GM23338 (cell line): ENCODE data around the gene MAD2L2. TPM values are rescaled to one million over a fixed set of nuclear protein-coding genes. Genes with fewer than 3 reads are reported as not detected.

Source experiments
- ATAC-seq: fragments of 200-7000 bp; cut with Tn5 transposase; 3 replicates; pipeline ENCODE4 v1.9.1; 2020
- DNase-seq: peaks from one replicate; pipeline ENCODE4 v3.0.0-alpha.2; 2015; ENCODE audit warnings: low spot score
- H2AFZ ChIP-seq: fragments of 200-600 bp; sonication (generic); 2 replicates; pipeline ENCODE4 v1.8.0; 2016; ENCODE audit warnings: antibody characterized with exemption, mild to moderate bottlenecking, moderate library complexity
- H3F3A ChIP-seq: fragments of 200-600 bp; sonication (generic); replicated peaks from 2 replicates; pipeline ENCODE4 v1.8.0; 2017; ENCODE audit warnings: antibody characterized with exemption, mixed run types, low read depth
- H3K27ac ChIP-seq: fragments of 200-600 bp; sonication (generic); 2 replicates; pipeline ENCODE4 v1.6.1; 2016; ENCODE audit warnings: low read depth
- H3K27me3 ChIP-seq: fragments of 200-600 bp; sonication (generic); 2 replicates; pipeline ENCODE4 v1.8.0; 2016; ENCODE audit warnings: mild to moderate bottlenecking, mixed run types, moderate library complexity; ENCODE audit not compliant: insufficient read depth
- H3K36me3 ChIP-seq: fragments of 200-600 bp; sonication (generic); 2 replicates; pipeline ENCODE4 v1.8.0; 2016; ENCODE audit warnings: mild to moderate bottlenecking; ENCODE audit not compliant: insufficient read depth
- H3K4me1 ChIP-seq: fragments of 200-600 bp; sonication (generic); 2 replicates; pipeline ENCODE4 v1.8.0; 2016; ENCODE audit warnings: mild to moderate bottlenecking, moderate library complexity; ENCODE audit not compliant: insufficient read depth
- H3K4me2 ChIP-seq: fragments of 200-600 bp; sonication (generic); 2 replicates; pipeline ENCODE4 v1.7.1; 2017; ENCODE audit warnings: mixed run types
- H3K4me3 ChIP-seq: fragments of 200-600 bp; sonication (generic); 2 replicates; pipeline ENCODE4 v1.6.1; 2016; ENCODE audit warnings: mixed run types
- H3K79me2 ChIP-seq: fragments of 200-600 bp; sonication (generic); replicated peaks from 2 replicates; pipeline ENCODE4 v1.8.0; 2017; ENCODE audit warnings: mild to moderate bottlenecking; ENCODE audit not compliant: insufficient read depth
- H3K9me2 ChIP-seq: fragments of 200-600 bp; sonication (generic); 2 replicates; pipeline ENCODE4 v1.8.0; 2017; ENCODE audit not compliant: insufficient read depth
- H4K20me1 ChIP-seq: fragments of 200-600 bp; sonication (generic); replicated peaks from 2 replicates; pipeline ENCODE4 v1.8.0; 2017; ENCODE audit warnings: mild to moderate bottlenecking; ENCODE audit not compliant: insufficient read depth
- H3K27ac Mint-ChIP-seq: 2 replicates; pipeline ENCODE4 v1.8.0; 2020; ENCODE audit warnings: inconsistent platforms, mild to moderate bottlenecking, moderate library complexity, mixed read lengths
- H3K27me3 Mint-ChIP-seq: 3 replicates; pipeline ENCODE4 v1.8.0; 2022; ENCODE audit warnings: low read depth, mild to moderate bottlenecking, moderate library complexity, mixed read lengths, inconsistent platforms; ENCODE audit not compliant: insufficient read depth, poor library complexity
- H3K36me3 Mint-ChIP-seq: 3 replicates; pipeline ENCODE4 v1.8.0; 2021; ENCODE audit warnings: low read depth, mild to moderate bottlenecking, inconsistent platforms, moderate library complexity, mixed read lengths
- H3K4me1 Mint-ChIP-seq: 3 replicates; pipeline ENCODE4 v1.8.0; 2020; ENCODE audit warnings: mild to moderate bottlenecking, inconsistent platforms, mixed read lengths
- H3K4me3 Mint-ChIP-seq: 3 replicates; pipeline ENCODE4 v1.8.0; 2021; ENCODE audit warnings: moderate library complexity, mild to moderate bottlenecking, inconsistent platforms, mixed read lengths
- H3K9me3 Mint-ChIP-seq: 3 replicates; pipeline ENCODE4 v1.8.0; 2020; ENCODE audit warnings: moderate library complexity, mild to moderate bottlenecking, inconsistent platforms, mixed read lengths
- CREB1 ChIP-seq: fragments of 250-450 bp; sonication (Bioruptor Pico); IDR thresholded peaks from 2 replicates; pipeline ENCODE4 v1.5.0; 2020; ENCODE audit warnings: low read depth, mild to moderate bottlenecking, moderate library complexity
- EZH2phosphoT487 ChIP-seq: fragments of 200-600 bp; sonication (generic); IDR thresholded peaks from one replicate; pipeline ENCODE4 v1.8.1; 2018; ENCODE audit warnings: antibody characterized with exemption; ENCODE audit not compliant: unreplicated experiment
- JUNB ChIP-seq: IDR thresholded peaks from one replicate; pipeline ENCODE4 v1.6.1; 2016; ENCODE audit warnings: antibody characterized with exemption; ENCODE audit not compliant: unreplicated experiment
- NANOG ChIP-seq: IDR thresholded peaks from 2 replicates; pipeline ENCODE4 v1.6.1; 2016; ENCODE audit warnings: antibody characterized with exemption, borderline replicate concordance
- POLR2AphosphoS5 ChIP-seq: IDR thresholded peaks from 2 replicates; pipeline ENCODE4 v1.6.1; 2016; ENCODE audit warnings: antibody characterized with exemption, low read depth
- STAT1 ChIP-seq: IDR thresholded peaks from one replicate; pipeline ENCODE4 v1.6.1; 2016; ENCODE audit warnings: antibody characterized with exemption; ENCODE audit not compliant: unreplicated experiment
- ZNF331 ChIP-seq: fragments of 250-450 bp; sonication (Bioruptor Pico); IDR thresholded peaks from 2 replicates; pipeline ENCODE4 v1.5.0; 2020; ENCODE audit warnings: low read depth, mild to moderate bottlenecking, moderate library complexity
- polyA plus RNA-seq: library from polyadenylated mRNA; unstranded; fragments of >200 nt; fragmentation: Nextera tagmentation; extraction: Ambion mirVana; gene quantifications from 2 replicates; pipeline ENCODE4 v1.2.1, GENCODE V29; 2016
- total RNA-seq: library from RNA; depleted of rRNA; stranded (reverse); fragments of >200 nt; shearing (Covaris generic); gene quantifications from 2 replicates; pipeline ENCODE4 v1.2.3, GENCODE V29; 2014
- TF ChIP-seq, protein P1 (sequence below): IDR thresholded peaks from 2 replicates; pipeline ENCODE4 v1.6.1; 2016; ENCODE audit warnings: antibody characterized with exemption
- TF ChIP-seq, protein P2 (sequence below), 2 experiments: fragments of 200-600 bp in 1 of 2; sonication (generic) in 1 of 2; conservative IDR thresholded peaks; 2 replicates each; pipeline versions ENCODE4 v1.5.1 to v1.6.1; 2016 to 2017; ENCODE audit warnings: antibody characterized with exemption in 2 of 2, low read depth in 2 of 2, mild to moderate bottlenecking in 2 of 2, moderate library complexity in 1 of 2

The MAD2L2 gene
- total and polyA plus RNA-seq, 2 experiments from 2014 or later, result 498 to 552 TPM

DNA sequence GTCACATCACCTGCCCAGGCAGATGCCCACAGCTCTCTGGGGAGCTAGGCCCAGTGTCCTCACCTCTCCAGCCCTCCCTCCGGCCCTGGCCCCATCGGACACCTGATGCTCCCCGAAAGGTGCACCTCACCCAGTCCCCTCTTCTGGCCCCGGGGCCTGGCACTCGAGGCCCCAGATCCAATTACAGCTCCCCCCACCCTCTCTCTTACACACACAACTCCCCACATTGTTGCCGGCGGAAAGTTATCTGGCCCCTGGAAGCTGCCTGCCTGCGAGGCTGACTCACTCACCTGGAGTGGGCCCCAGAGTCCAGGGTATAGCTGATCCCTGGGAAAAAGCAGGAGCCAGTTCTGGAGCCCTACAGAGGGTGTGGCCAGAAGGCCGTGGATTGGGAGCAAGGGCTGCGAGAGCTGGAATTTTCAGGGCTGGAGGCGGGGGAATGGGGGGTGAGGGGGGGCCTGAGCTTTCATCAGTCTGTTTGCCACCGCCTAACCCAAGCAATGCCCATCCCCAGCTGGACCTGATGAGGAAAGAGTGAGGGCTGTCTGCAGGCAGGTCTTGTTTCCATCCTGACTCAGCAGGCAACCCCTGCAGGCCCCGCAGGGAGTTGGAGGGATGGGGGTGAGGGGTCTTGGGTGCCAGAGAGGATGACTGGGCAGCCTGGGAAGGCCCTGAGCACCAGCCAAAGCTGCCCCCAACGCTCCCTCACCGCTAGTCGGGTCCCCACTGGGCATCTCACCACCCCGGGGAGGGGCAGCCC is 27.7 kb downstream of the MAD2L2 start:
- ATAC-seq (peak; percentile 6), DNase-seq (peak; percentile 69)
- no peak overlapping the region for H2AFZ ChIP-seq
- H3K27ac Mint-ChIP-seq, result no peak overlapping the region
- peak overlapping the region; percentile 77 for H3K4me3 ChIP-seq
- peak overlapping the region; percentile 77 for H3K4me3 Mint-ChIP-seq
- H3K4me2 ChIP-seq, result peak overlapping the region; percentile 93
- TF ChIP-seq, protein P1, sequence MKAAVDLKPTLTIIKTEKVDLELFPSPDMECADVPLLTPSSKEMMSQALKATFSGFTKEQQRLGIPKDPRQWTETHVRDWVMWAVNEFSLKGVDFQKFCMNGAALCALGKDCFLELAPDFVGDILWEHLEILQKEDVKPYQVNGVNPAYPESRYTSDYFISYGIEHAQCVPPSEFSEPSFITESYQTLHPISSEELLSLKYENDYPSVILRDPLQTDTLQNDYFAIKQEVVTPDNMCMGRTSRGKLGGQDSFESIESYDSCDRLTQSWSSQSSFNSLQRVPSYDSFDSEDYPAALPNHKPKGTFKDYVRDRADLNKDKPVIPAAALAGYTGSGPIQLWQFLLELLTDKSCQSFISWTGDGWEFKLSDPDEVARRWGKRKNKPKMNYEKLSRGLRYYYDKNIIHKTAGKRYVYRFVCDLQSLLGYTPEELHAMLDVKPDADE, result no peak
- H3K27me3 ChIP-seq, result no peaks in the 10 kb centered on the region
- no peaks in the 10 kb centered on the region; the same call in 2 of the 3 replicates for H3K9me3 Mint-ChIP-seq
- peaks cover 27% of the 10 kb centered on the region for H3K27me3 Mint-ChIP-seq
- H3F3A ChIP-seq, result peaks cover 24% of the 10 kb centered on the region
- H3K36me3 Mint-ChIP-seq, result peaks cover 14% of the 10 kb centered on the region; the same call in 2 of the 3 replicates
- peaks cover 11% of the 10 kb centered on the region; the same call in 1 of the 2 replicates for H3K36me3 ChIP-seq
- peaks cover 43% of the 10 kb centered on the region for H3K4me1 Mint-ChIP-seq
- H3K79me2 ChIP-seq, result peaks cover 20% of the 10 kb centered on the region
- H3K4me1 ChIP-seq, result peaks cover 36% of the 10 kb centered on the region
- H3K27ac ChIP-seq, result no peak overlapping the region
- H4K20me1 ChIP-seq, result peaks cover 7% of the 10 kb centered on the region; the same call in 1 of the 2 replicates
- H3K9me2 ChIP-seq, result no peaks in the 10 kb centered on the region

DNA sequence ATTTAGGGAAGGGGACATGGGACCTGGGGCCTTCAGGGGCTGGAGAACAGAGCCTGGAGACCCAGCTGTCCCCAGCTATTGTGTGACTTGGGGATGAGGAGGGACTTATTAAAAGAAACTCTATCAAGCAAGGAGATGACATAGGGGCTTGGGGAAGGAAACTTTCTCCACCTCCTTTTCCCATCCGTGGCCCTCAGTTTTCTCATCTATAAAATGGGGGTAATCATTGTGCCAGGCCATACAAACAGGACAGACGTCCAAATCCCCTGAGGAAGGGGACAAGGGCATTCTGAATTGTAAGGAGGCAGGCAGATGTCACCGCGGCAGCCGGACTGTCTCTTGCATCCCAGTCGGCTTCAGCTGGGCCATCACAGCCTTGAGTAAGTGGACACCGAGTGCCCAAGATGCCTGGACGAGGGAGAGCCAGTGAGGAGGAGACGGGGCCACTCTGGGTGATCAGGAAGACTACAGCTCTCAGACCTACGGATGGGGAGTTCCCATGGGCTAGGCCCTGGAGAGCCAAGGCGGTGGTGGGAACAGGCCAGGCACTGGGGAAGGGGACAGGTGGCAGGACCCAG is 28.7 kb downstream of the MAD2L2 start:
- Mint-ChIP-seq H3K27ac (no peak overlapping the region), H3K27me3 (peaks cover 28% of the 10 kb centered on the region), H3K4me1 (peaks cover 44% of the 10 kb centered on the region), H3K36me3 (peaks cover 9% of the 10 kb centered on the region; the same call in 2 of the 3 replicates), H3K9me3 (no peaks in the 10 kb centered on the region; the same call in 2 of the 3 replicates), H3K4me3 (peak overlapping the region; percentile 42; the same call in 1 of the 3 replicates)
- H3F3A ChIP-seq, result peaks cover 21% of the 10 kb centered on the region
- TF ChIP-seq POLR2AphosphoS5 (no peak), NANOG (no peak), CREB1 (CRISPR knock-in tag) (no peak), JUNB (no peak), STAT1 (no peak), EZH2phosphoT487 (no peak), ZNF331 (CRISPR knock-in tag) (no peak)
- TF ChIP-seq, protein P2, sequence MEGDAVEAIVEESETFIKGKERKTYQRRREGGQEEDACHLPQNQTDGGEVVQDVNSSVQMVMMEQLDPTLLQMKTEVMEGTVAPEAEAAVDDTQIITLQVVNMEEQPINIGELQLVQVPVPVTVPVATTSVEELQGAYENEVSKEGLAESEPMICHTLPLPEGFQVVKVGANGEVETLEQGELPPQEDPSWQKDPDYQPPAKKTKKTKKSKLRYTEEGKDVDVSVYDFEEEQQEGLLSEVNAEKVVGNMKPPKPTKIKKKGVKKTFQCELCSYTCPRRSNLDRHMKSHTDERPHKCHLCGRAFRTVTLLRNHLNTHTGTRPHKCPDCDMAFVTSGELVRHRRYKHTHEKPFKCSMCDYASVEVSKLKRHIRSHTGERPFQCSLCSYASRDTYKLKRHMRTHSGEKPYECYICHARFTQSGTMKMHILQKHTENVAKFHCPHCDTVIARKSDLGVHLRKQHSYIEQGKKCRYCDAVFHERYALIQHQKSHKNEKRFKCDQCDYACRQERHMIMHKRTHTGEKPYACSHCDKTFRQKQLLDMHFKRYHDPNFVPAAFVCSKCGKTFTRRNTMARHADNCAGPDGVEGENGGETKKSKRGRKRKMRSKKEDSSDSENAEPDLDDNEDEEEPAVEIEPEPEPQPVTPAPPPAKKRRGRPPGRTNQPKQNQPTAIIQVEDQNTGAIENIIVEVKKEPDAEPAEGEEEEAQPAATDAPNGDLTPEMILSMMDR (conservative IDR thresholded peaks at IDR 0.05; ENCODE audit: low read depth in 2 of 2), result no peak
- H3K4me1 ChIP-seq, result peaks cover 37% of the 10 kb centered on the region
- no peaks in the 10 kb centered on the region for H3K9me2 ChIP-seq
- H2AFZ ChIP-seq, result no peak overlapping the region
- H4K20me1 ChIP-seq, result peaks cover 7% of the 10 kb centered on the region; the same call in 1 of the 2 replicates
- H3K27ac ChIP-seq, result no peak overlapping the region
- H3K4me3 ChIP-seq, result no peak overlapping the region
- peaks cover 20% of the 10 kb centered on the region for H3K79me2 ChIP-seq
- peak overlapping the region; percentile 93 for H3K4me2 ChIP-seq
- H3K27me3 ChIP-seq, result no peaks in the 10 kb centered on the region
- peaks cover 8% of the 10 kb centered on the region; the same call in 1 of the 2 replicates for H3K36me3 ChIP-seq
- ATAC-seq (no peak), DNase-seq (no peak)
